HG02678 (cell line): Measurements from ENCODE around the gene GSG1L.

Experiments used
- ATAC-seq: cut with Tn5 transposase; IDR thresholded peaks from one replicate; pipeline ENCODE4 v1.9.1; 2021; ENCODE audit warnings: mild to moderate bottlenecking, moderate library complexity; ENCODE audit not compliant: unreplicated experiment

GSG1L gene

DNA sequence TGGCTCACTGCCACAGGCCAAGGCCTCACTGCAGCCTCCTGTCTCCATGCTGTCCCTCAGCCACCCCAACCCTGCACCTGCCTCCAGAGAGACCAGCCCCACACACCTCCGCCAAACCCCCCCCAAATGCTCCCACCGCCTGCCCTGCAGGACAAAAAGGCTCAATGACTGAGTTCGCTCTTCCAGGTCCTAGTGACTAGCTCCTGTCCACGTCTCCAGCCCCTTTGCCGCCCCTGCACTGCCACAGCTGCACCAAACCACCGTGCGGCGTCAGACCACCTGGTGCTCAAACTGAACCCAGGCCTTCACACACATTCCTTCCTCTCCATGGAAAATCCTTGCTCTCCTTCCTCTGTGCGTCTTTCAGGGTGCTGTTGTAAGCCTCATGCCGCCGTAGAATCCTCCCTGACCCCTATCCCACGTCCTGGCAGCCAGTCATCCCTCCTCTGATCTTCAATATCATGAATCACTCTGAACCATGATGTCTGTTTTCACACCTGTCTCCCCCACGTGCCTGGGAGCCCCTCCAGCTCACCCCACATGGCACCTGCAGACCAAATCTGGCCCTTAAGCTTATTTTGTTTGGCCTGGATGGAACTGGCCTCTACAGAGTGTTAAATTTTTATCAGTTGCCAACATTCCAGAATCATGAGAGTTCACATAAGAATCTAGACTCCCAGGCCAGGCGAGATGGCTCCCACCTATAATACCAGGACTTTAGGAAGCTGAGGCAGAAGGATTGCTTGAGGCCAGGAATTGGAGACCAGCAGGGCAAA, 4.3 kb upstream of the GSG1L start:
- no peak for ATAC-seq

DNA sequence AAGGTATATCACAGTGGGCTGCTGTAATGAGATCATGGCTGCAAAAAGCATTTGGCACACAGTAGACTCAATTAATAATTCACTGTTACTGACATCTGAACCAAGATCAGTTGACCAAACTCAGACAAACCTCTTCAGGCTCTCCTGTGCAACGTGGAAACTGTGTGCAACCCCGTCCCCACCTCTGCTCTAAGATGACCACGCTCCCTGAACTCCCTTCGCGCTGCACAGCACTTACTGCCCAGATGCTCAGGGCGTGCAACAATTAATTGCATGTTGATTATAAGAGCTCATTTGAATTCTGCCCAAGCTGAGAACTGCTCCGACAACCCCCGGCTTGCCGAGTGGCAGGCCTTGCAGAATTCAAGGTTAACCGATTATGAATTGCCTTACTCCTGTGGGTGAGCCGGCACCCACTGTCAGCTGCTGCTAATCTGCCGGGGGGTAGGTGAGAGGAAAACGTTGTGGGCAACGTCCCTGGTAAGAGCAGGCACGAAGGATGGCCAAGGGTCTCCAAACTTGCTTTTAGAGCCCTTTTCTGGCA, 1.3 kb upstream of the GSG1L start:
- ATAC-seq: no peak

DNA sequence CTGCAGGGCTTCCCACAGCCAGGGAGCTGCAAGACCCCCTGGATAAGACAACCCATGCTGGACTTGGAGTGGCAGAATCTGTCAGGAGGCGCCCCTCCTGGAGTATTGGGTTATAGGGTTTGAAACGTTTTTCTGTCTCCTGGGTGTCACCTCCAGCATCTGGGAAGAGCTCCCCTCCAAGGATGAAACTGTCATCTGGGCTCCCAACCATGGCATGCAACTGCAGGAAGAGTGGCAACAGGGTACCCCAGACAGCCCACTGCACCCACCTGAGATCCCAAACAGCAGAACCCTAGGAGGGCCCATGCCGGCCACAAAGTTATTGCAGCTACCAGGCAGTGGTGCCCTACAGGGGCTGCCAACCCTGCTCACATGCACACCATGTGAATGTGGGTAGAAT, 636 bp upstream of the GSG1L start:
- ATAC-seq: no peak

DNA sequence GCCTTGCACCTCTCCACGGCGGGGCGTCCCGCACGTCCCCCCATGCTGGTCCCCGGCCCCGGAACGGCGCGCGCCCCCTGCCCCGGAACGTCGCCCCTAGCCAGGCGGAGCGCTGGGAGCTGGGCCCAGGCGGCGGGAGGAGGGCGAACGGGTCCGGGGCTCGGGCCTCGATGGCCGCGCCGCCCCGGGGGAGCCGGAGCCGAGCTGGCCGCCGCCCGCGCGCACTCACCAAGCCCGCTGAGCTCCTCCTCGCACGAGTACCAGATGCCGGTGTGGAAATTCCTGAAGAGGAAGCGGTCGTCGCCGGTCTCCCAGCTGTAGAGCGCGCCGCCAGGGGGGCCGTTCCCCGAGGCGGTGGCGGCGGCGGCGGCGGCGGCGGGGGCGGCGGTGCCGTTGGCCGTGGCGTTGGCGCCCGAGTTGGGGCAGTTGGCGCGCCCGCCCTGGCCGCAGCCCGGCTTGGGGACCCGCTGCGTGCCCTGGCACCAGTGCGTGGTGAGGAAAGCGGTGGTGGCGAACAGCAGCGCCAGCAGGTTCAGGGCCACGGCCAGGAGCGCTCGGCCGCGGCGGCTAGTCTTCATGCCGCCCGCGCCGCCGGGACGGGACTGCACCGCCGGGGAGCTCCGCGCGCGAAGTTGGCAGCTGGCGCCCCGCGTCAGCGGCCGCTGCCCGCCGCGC, 530 bp downstream of the GSG1L start:
- ATAC-seq: no peak

DNA sequence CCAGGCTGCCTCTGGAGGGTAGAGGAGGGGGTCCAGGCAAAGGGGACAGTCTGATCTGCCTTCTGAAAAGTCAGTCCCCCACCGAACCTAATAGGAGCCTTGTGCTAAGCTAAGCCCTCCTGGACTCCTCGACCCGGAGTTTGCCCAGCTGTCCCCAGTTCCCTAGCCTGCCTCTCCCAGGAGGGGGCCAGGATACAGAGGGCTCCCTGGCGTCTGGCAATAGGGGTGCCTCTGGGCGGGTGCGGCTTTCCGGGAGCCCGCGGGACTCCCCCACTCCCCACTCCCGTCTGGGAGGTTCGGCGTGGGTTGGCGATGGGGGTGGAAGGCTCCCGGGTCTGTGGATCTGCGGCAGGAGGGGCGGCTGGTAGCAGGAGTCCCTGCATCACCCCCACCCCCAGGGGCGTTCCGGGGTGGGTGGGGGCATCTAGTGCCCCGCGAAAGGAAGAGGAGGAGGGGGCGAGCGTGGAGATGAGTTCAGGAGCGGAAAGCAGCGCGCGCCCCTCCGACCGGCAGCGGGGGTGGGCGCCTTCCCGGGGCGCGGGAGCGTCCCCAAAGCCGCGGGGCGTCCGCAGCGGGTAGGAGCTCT, 1.2 kb downstream of the GSG1L start:
- ATAC-seq: no peak

DNA sequence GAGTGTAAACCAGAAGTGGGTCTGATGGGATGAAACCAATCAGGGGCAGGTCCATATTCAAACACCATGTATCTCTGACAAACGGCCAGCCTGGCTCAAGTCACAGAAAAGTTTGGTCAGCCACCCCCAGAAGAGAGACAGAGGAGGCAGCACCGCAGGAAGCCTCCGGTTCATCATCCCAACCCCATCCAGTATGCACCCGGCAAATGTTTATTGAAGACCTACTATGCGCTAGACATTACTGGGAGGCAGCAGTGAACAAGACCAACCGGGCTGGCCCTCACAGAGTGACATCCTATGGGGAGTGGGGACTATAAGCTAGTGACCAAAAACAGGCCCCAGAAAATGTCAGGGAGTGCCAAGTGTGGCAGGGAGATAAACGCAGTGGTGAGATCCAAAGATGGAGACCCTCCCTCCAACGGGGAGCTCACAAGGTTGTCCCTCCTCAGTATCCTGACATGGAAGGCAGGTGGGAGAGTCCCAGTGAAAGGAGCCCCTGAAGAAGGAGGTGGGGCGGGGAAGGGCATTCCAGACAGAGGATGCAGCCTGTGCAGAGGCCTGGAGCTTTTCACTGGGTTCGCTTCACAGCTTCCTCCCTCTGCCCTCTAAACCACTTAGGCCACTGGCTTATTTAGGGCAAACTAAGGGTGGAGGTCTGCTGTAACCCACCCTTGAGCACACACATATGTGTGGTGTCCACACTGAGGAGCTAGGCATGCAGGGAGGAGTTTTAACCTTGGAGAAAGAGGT, 2.0 kb downstream of the GSG1L start:
- no peak for ATAC-seq

DNA sequence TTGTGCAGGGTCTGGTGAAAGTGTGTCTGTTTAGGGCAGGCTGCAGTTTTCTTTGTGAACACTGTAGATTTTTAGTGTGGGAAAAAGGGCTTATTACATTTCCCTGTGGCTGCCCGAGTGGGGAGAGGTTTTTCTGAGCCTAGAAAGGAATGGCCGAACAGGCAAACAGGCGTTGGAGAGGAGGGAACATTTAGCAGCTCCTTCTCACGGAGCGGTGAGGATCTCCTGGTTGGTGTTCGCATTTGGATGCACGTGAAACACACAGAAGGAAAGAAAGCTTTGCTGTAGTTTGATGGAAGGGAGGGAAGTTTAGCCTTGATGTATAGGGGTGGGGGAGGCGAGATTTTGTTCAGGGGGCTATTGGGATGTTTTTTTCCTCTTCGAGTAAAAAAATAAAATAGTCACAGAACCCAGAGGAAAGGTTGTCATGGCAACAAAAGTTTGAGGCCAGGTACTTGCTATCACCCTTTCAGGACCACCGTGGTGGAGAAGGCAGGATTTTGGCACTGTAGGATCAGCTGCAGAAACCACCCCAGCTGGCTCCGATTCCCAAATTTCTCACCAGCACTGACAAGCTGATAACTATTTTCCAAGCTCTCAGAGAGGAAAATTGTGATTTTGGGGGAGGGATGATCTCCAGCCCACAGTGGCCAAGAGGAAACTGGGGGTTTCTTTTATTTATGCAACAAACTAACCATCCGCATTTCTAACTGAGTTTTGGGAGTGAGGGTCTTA, 3.5 kb downstream of the GSG1L start:
- ATAC-seq: no peak

DNA sequence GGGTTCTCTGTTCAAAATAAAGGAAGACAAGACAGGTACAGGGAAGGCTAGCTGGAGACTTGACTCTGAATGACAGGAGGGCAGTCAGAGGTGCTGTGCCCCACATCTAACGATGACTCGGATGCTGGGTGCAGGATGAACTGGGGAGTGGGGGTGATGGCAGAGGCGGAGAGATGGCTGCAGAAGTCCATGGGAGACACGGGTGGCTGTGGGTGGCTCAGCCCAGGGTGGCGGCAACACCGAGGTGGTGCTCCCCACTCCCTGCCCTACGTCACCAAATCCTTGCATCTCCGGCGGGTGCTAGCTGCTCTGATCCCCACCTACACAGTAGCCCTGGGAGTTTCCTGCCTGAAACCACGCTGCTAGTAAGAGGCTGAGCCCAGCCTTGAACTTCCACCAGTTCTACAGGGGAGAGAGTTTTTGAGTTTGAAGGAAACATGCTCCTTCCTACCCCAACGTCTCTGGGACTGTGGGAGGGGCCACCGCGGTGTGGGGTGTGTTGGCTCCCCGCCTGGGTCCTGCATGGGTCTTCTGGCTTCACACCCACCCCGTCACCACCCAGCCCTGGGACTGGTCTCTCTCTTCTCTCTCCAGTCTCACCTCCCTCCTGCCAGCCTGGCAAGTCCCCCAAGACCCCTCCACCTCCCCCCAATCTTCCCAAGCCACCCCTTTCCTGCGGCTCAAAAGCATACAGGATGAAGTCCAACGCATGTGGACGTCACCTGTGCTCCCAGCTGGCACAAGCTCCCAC, 4.5 kb downstream of the GSG1L start:
- no peak for ATAC-seq

DNA sequence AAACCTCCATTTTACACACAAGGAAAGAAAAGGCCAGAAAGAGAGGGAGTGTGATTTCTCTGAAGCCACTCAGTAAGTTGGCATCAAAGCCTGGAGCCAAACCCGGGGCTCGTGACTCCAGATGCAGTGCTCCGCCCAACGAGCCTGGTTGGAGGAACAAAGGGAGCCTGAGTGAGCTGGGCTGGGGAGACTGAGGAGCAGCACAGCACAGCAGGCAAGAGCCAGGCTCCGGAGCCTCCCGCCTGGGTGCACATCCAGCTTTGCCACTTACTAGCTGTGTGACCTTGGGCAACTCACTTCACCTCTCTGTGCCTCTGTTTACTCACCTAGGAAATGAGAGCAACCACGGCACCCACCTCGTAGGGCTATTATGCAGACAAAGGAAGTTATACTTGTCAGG, 5.6 kb downstream of the GSG1L start:
- ATAC-seq: no peak

DNA sequence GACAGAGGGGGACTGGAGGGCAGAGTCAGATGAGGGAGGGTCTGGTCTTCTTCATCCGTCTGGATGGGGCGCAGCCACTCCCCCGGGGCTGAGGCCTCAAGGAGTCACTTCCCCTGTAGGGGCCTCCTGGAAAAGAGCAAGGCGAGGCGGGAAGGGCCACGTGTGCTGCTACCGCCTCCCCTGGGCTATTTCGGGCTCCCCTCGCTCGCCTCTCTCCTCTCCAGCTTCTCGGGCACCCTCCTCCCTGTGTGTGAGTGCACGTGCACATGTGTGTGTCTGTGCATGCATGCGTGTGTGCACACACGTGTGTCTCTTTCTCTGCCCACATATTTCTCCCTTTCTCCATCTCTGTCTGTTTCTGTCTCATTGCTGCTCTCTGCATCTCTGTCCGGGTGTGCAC, 10.1 kb downstream of the GSG1L start:
- ATAC-seq: no peak

DNA sequence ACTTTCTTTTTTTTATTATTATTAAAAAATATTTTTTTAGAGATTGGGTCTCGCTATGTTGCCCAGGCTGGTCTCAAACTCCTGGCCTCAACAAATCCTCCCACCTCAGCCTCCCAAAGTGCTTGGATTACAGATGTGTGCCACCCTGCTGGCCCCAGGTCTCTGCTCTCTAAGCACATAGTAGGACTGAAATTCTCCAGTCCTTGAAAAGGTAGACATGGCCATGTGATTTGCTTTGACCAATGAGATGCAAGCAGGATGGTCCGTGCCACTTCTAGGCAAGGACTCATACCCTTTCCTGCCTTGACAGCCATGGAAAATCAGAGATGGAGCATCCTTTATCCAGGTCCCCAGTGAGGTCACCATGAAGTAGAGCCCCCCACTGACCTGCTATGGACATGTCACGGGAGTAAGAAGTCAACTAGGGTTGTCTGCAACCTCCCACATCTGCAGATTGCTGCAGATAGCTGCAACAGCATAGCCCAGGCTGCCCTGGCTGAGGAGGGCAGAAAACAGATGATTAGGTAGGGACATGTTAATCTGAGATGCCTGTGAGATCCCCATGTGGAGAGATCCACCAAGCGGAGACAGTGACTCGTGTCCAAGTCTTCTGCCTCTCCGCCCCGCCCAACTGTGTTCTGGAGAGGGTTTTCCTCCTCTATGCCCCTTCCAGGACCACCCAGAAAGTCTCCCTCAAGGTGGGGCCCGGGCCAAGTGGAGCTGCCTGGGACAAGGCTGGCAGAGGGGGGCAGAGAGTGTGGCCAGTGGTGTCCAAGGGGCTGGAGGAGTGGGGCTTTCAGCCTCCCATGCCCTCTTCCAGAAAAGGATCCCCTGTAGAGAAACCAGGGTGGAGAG, 11.0 kb downstream of the GSG1L start:
- ATAC-seq: no peak

DNA sequence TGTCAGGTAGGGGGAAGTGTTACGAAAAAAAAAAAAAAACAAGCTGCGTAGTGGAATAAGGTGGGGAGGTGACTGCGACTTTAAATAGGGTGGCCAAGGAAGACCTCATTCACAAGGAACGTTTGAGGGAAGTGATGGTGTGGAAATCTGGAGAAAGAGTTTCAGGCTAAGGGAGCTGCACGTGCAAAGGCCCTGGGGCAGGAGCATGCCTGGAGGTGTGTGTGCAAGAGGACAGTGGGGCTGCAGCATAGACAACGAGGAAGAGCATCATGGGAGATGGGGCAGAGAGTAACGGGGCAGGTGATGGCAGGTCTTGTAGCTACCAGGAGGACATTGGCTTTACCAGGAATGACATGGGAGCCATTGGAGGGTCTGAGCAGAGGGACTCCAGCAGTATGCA, 12.0 kb downstream of the GSG1L start:
- no peak for ATAC-seq

DNA sequence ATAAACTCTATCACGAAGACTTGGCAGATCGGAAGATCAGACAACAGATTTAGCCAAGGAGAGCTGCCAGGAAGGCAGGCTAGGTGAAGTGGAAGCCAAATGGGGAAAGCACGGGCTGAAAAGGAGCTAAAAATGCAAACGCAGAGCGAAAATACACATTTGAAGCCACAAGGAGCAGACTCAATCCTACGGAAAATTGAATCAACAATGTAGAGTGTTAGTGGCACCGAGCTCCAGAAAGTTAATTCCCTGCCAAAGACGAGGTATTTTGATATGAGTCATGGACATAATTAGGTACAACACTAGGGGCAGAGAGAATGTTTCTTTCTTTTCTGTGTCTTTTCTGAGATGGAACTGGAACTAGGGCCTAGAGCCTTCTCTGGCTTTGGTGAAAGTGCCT, 20.7 kb downstream of the GSG1L start:
- ATAC-seq: no peak

DNA sequence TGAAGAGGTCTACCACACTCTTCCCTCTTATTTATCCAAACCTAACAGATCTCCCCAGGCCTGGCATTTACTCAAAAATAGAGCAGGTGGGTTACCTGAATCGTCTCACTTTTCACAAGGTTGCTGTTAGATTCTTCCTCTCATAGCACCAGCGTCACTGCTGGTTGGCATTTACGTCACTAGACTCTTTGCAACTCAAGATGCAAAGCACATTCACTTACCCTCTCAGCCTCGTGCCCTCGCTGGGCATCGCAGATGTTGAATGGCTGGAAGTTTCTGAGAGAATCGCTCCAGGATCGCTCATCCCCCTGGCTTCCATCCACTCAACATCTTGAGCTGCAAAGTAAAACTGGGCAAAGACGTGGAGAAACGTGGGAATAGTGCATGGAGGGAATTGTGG, 21.9 kb downstream of the GSG1L start:
- no peak for ATAC-seq

DNA sequence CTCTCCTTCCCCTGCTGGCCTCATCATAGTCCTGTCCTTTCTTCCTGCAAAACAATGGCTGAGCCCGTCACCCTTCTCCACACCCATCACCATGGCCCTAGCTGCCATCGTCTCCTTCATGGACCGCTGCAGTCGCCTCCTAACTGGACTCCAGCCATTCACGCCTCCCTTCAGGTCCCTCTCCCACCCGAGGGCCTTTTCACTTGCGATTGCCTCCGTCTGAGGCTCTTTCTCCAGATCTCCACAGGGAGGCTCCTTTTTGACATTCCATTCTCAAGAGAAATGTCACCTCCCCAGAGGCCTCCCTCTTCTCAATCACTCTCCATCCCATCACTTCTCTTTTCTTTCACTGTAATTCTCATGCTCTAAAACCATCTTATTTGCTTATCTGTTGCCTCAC, 23.5 kb downstream of the GSG1L start:
- no peak for ATAC-seq

DNA sequence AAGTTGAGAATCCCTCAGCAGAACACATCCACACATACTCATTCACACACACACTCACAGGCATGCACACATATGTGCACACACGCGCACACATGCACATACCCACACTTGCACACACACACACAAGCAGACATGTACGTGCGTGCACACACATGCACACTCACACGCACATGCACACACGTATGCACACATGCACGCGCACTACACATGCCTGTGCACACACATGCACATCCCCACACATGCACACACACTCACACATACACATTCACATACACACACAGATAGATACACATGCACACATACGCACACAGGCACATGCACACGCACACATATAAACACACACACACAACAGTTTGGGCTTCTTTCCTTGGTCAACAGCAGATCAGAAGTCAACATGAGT, 24.0 kb downstream of the GSG1L start:
- ATAC-seq: no peak

DNA sequence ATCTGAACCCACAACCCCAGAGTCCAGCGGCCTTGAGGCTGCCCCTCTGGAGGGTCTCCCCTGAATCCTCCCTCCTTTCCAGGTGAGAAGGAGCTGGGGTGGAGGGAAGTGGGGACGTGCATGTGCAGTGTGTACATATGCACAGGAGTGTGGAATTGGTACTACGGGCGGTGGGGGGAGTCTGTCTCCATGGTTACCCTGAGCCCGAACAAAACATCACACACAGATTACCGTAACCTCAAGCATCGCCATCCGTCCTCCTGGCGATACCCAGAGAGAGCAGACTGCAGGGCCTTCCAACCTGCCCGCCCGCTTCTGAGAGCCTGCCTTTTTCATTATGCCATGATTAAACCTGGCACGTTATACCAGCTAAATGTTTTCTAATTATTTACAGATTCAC, 25.1 kb downstream of the GSG1L start:
- no peak for ATAC-seq

DNA sequence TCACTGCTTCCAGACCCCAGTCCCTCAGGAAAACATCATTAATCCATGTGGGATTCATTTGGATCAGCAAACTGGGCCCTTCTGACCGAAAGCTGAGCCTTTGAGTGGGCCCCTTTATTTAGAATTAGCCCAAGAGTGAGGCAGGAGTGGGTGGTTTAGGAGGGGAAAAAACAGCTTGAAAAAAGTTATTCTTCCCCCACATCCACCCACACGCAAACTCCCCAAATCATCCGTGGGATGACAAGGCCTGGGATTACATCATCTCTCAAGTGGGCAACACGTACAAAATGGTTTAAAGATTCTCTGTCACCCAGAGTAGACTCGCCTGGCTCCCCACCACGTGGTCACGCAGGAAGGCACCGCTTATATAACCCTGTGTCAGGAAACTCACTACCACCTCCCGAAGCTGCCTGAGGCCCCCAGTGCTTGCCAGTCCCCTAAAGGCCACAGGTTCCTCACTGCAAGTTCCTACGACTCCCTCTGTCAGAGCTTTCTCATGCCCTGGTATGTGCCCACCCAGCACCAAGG, 27.6 kb downstream of the GSG1L start:
- ATAC-seq: no peak

DNA sequence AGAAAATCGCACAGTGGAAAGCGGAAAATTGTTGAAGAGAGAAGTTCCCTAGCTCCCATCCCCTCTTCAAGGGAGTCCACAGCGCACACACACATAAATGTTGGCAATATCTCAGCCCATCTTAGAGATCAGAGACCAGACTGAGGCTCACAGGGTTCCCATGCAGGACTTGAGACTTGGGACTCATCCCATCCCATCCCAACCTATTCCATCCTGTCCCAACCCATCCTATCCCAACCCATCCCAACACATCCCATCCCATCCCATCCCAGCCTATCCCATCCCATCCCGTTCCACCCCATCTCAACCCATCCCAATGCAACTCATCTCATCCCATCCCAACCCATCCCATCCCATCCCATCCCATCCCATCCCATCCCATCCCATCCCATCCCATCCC, 29.6 kb downstream of the GSG1L start:
- ATAC-seq: no peak
